H9 (cell line): ENCODE measurements around the gene ENKUR. TPM values are rescaled to one million over a fixed set of nuclear protein-coding genes. Genes with fewer than 3 reads are reported as not detected.

ENCODE experiments used
- DNase-seq: peaks from one replicate; pipeline ENCODE4 v3.0.0-alpha.2; 2017
- H2AFZ ChIP-seq: one replicate; pipeline ENCODE4 v1.6.1; 2013; ENCODE audit warnings: mild to moderate bottlenecking, low read length, control low read depth, moderate library complexity
- H2AK5ac ChIP-seq: 2 replicates; pipeline ENCODE4 v1.6.1; 2013; ENCODE audit warnings: low read length, control low read depth, mixed read lengths; ENCODE audit not compliant: insufficient read length
- H2BK120ac ChIP-seq: one replicate; pipeline ENCODE4 v1.6.1; 2013; ENCODE audit warnings: low read depth, mild to moderate bottlenecking, low read length, control low read depth, inconsistent platforms; ENCODE audit not compliant: poor library complexity, severe bottlenecking
- H2BK12ac ChIP-seq: 2 replicates; pipeline ENCODE4 v1.6.1; 2013; ENCODE audit warnings: low read length, control low read depth, mixed read lengths, low read depth; ENCODE audit not compliant: insufficient read length
- H2BK15ac ChIP-seq: 2 replicates; pipeline ENCODE4 v1.6.1; 2013; ENCODE audit warnings: low read depth, low read length, control low read depth
- H2BK20ac ChIP-seq: one replicate; pipeline ENCODE4 v1.6.1; 2013; ENCODE audit warnings: low read depth, mild to moderate bottlenecking, low read length, control low read depth, inconsistent platforms; ENCODE audit not compliant: poor library complexity, severe bottlenecking
- H2BK5ac ChIP-seq: 2 replicates; pipeline ENCODE4 v1.6.1; 2013; ENCODE audit warnings: low read length, control low read depth, mixed read lengths; ENCODE audit not compliant: insufficient read length
- H3K14ac ChIP-seq: 2 replicates; pipeline ENCODE4 v1.6.1; 2013; ENCODE audit warnings: low read length, control low read depth; ENCODE audit not compliant: insufficient read depth
- H3K18ac ChIP-seq: 2 replicates; pipeline ENCODE4 v1.6.1; 2013; ENCODE audit warnings: low read depth, mild to moderate bottlenecking, mixed read lengths, low read length, control low read depth; ENCODE audit not compliant: insufficient read length
- H3K23ac ChIP-seq: 2 replicates; pipeline ENCODE4 v1.6.1; 2013; ENCODE audit warnings: low read length, control low read depth, mixed read lengths, low read depth; ENCODE audit not compliant: insufficient read length
- H3K23me2 ChIP-seq: 2 replicates; pipeline ENCODE4 v1.6.1; 2013; ENCODE audit warnings: low read depth, mild to moderate bottlenecking, mixed read lengths, low read length, control low read depth; ENCODE audit not compliant: insufficient read length, poor library complexity, severe bottlenecking
- H3K27ac ChIP-seq: 2 replicates; pipeline ENCODE4 v1.5.1; 2013; ENCODE audit warnings: low read length, control low read depth, mixed read lengths, low read depth; ENCODE audit not compliant: insufficient read length
- H3K27me3 ChIP-seq: 2 replicates; pipeline ENCODE4 v1.6.1; 2013; ENCODE audit warnings: low read length, control low read depth, inconsistent platforms; ENCODE audit not compliant: insufficient read depth
- H3K4ac ChIP-seq: 2 replicates; pipeline ENCODE4 v1.6.1; 2013; ENCODE audit warnings: low read depth, mild to moderate bottlenecking, control low read depth, inconsistent platforms, low read length, moderate library complexity
- H3K4me1 ChIP-seq: 2 replicates; pipeline ENCODE4 v1.6.1; 2013; ENCODE audit warnings: low read length, control low read depth, inconsistent platforms; ENCODE audit not compliant: insufficient read depth
- H3K4me2 ChIP-seq: 2 replicates; pipeline ENCODE4 v1.6.1; 2013; ENCODE audit warnings: low read length, control low read depth, mixed read lengths; ENCODE audit not compliant: insufficient read length, insufficient read depth
- H3K56ac ChIP-seq: 2 replicates; pipeline ENCODE4 v1.6.1; 2013; ENCODE audit warnings: low read depth, mild to moderate bottlenecking, mixed read lengths, low read length, control low read depth; ENCODE audit not compliant: insufficient read length
- H3K79me1 ChIP-seq: 2 replicates; pipeline ENCODE4 v1.6.1; 2013; ENCODE audit warnings: low read depth, mild to moderate bottlenecking, moderate library complexity, low read length, control low read depth, inconsistent platforms; ENCODE audit not compliant: insufficient read depth, poor library complexity, severe bottlenecking
- H3K79me2 ChIP-seq: 2 replicates; pipeline ENCODE4 v1.6.1; 2013; ENCODE audit warnings: low read length, control low read depth, inconsistent platforms; ENCODE audit not compliant: insufficient read depth
- H3K9ac ChIP-seq: 2 replicates; pipeline ENCODE4 v1.6.1; 2013; ENCODE audit warnings: low read length, control low read depth, mixed read lengths; ENCODE audit not compliant: insufficient read length; ENCODE audit errors: extremely low read depth
- H3K9me3 ChIP-seq: one replicate; pipeline ENCODE4 v1.6.1; 2013; ENCODE audit warnings: low read depth, low read length, inconsistent platforms; ENCODE audit not compliant: control insufficient read depth
- H3T11ph ChIP-seq: one replicate; pipeline ENCODE4 v1.6.1; 2013; ENCODE audit warnings: mild to moderate bottlenecking, low read length, control low read depth, inconsistent platforms
- H4K20me1 ChIP-seq: one replicate; pipeline ENCODE4 v1.6.1; 2013; ENCODE audit not compliant: control insufficient read depth, insufficient read length, insufficient read depth
- H4K5ac ChIP-seq: 2 replicates; pipeline ENCODE4 v1.6.1; 2013; ENCODE audit warnings: low read depth, mild to moderate bottlenecking, mixed read lengths, low read length, control low read depth; ENCODE audit not compliant: insufficient read length
- H4K8ac ChIP-seq: replicated peaks from 2 replicates; pipeline ENCODE4 v1.6.1; 2013; ENCODE audit warnings: low read length, control low read depth, mixed read lengths, low read depth; ENCODE audit not compliant: insufficient read length
- H4K91ac ChIP-seq: 2 replicates; pipeline ENCODE4 v1.6.1; 2013; ENCODE audit warnings: low read depth, mild to moderate bottlenecking, moderate library complexity, mixed read lengths, low read length, control low read depth; ENCODE audit not compliant: insufficient read length
- H3K27ac Mint-ChIP-seq, 3 experiments: 2 replicates in 2 of 3; 3 replicates in 1 of 3; pipeline ENCODE4 v1.8.0; 2020 to 2021; ENCODE audit warnings: mixed read lengths in 3 of 3, mild to moderate bottlenecking in 1 of 3, moderate library complexity in 1 of 3
- H3K27me3 Mint-ChIP-seq: 2 replicates; pipeline ENCODE4 v1.8.0; 2021; ENCODE audit warnings: low read depth, mild to moderate bottlenecking, moderate library complexity, mixed read lengths
- H3K36me3 Mint-ChIP-seq, 3 experiments: 2 replicates in 2 of 3; 3 replicates in 1 of 3; pipeline ENCODE4 v1.8.0; 2020 to 2021; ENCODE audit warnings: low read depth in 3 of 3, mixed read lengths in 3 of 3; ENCODE audit not compliant: insufficient read depth in 1 of 3
- H3K4me1 Mint-ChIP-seq, 2 experiments: 2 replicates each; pipeline ENCODE4 v1.8.0; 2020; ENCODE audit warnings: mixed read lengths in 2 of 2
- H3K4me3 Mint-ChIP-seq, 2 experiments: 2 replicates in 1 of 2; 3 replicates in 1 of 2; pipeline ENCODE4 v1.8.0; 2020 to 2021; ENCODE audit warnings: mild to moderate bottlenecking in 2 of 2, mixed read lengths in 2 of 2, moderate library complexity in 1 of 2
- H3K9me3 Mint-ChIP-seq, 2 experiments: 2 replicates in 1 of 2; 3 replicates in 1 of 2; pipeline ENCODE4 v1.8.0; 2020; ENCODE audit warnings: mild to moderate bottlenecking in 2 of 2, mixed read lengths in 2 of 2, moderate library complexity in 1 of 2
- WGBS: extraction: QIAGEN DNeasy Blood & Tissue Kit; methylation state at CpG from one replicate; pipeline ENCODE4 v1.1.7; 2013; ENCODE audit warnings: missing lambda C conversion rate, low lambda C conversion rate, mixed read lengths; ENCODE audit not compliant: insufficient read length; ENCODE audit errors: extremely low coverage; 5-methylcytosine and 5-hydroxymethylcytosine counted together
- long read RNA-seq: library from polyadenylated mRNA; unstranded; transcript quantifications from one replicate; pipeline ENCODE4 v2.0.0, GENCODE V29; 2020
- total RNA-seq: library from RNA; stranded (reverse); gene quantifications from 2 replicates; pipeline ENCODE4 v1.2.1, GENCODE V29; 2021
- TF ChIP-seq, protein P1 (sequence below): fragments of 200-600 bp; sonication (generic); conservative IDR thresholded peaks from 3 replicates; pipeline ENCODE4 v1.8.0; 2021; ENCODE audit warnings: antibody characterized with exemption, mild to moderate bottlenecking

The ENKUR gene, protein sequence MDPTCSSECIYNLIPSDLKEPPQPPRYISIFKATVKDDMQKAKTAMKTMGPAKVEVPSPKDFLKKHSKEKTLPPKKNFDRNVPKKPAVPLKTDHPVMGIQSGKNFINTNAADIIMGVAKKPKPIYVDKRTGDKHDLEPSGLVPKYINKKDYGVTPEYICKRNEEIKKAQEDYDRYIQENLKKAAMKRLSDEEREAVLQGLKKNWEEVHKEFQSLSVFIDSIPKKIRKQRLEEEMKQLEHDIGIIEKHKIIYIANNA
- 0.26 TPM in 1 of 2 replicates, not detected in the other for total RNA-seq
- long read RNA-seq, partial matches to known transcripts = 0 of 1 reads
- long read RNA-seq, other reads (novel, unspliced or antisense) = 1 of 1 reads

DNA sequence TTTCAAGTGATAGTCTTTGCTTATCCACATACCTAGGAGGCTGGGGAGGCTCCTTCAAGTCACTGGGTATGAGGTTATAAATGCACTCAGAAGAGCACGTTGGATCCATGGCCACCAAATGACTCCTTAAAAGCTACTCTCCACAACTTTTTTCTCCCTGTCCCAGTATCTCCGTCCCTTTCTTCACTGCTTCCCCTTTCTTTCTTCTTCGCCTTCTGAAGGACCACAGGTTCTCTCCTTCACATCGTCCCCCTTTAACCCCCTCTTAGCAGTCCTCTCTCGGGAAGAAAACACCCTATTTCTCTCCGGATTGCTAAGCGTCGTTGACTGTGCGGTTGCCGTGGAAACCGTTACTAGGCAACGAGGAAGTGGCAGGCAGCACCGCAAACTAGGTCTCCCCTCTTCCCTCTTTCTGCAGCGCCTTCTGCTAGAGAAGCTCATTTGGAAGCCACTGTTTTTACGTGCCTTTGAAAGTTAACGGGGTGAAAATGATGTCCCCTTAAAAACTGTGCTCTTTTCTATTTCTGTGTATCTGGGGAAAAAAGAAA, at the start of gene ENKUR:
Gene ENKUR (minus strand): TSS at position 331 of the 548 bp plus-strand sequence. CDS start 222 bp downstream, at position 109.
- H3K27ac Mint-ChIP-seq = peak within 1 kb of the TSS; percentile 98
- Histone ChIP-seq H2BK15ac (no peak within 1 kb of the TSS), H3K27me3 (no peaks in the 10 kb centered on the region), H3K79me1 (no peaks in the 10 kb centered on the region), H2AK5ac (no peak within 1 kb of the TSS), H3T11ph (no peak within 1 kb of the TSS), H3K4me2 (peak within 1 kb of the TSS; percentile 51), H3K27ac (peak within 1 kb of the TSS; percentile 59), H2BK120ac (no peak within 1 kb of the TSS), H3K4ac (no peak within 1 kb of the TSS; the same call in 1 of the 2 replicates), H2BK5ac (no peak within 1 kb of the TSS), H3K14ac (peak within 1 kb of the TSS; percentile 95), H3K23me2 (peaks cover 10% of the 10 kb centered on the region), H3K56ac (no peak within 1 kb of the TSS), H3K4me1 (no peaks in the 10 kb centered on the region), H3K79me2 (no peaks in the 10 kb centered on the region), H3K9ac (peak within 1 kb of the TSS; percentile 74), H4K8ac (no peak within 1 kb of the TSS), H4K91ac (no peak within 1 kb of the TSS), H3K9me3 (no peaks in the 10 kb centered on the region), H2BK12ac (peak within 1 kb of the TSS; percentile 40), H2BK20ac (no peak within 1 kb of the TSS), H2AFZ (no peak within 1 kb of the TSS), H3K18ac (peak within 1 kb of the TSS; percentile 93), H3K23ac (no peak within 1 kb of the TSS), H4K20me1 (no peaks in the 10 kb centered on the region), H4K5ac (peak within 1 kb of the TSS; percentile 59)
- H3K9me3 Mint-ChIP-seq = peaks cover 0 to 4% of the 10 kb centered on the region in 2 experiments; a peak in 2 of 5 replicates
- WGBS = no CpG with 5 or more reads among the region's 16 CpGs
- TF ChIP-seq, protein P1, sequence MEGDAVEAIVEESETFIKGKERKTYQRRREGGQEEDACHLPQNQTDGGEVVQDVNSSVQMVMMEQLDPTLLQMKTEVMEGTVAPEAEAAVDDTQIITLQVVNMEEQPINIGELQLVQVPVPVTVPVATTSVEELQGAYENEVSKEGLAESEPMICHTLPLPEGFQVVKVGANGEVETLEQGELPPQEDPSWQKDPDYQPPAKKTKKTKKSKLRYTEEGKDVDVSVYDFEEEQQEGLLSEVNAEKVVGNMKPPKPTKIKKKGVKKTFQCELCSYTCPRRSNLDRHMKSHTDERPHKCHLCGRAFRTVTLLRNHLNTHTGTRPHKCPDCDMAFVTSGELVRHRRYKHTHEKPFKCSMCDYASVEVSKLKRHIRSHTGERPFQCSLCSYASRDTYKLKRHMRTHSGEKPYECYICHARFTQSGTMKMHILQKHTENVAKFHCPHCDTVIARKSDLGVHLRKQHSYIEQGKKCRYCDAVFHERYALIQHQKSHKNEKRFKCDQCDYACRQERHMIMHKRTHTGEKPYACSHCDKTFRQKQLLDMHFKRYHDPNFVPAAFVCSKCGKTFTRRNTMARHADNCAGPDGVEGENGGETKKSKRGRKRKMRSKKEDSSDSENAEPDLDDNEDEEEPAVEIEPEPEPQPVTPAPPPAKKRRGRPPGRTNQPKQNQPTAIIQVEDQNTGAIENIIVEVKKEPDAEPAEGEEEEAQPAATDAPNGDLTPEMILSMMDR = no peak
- H3K4me3 Mint-ChIP-seq = peak within 1 kb of the TSS; percentile 79 to 82
- H3K4me1 Mint-ChIP-seq = peaks cover 8 to 11% of the 10 kb centered on the region in 2 experiments
- H3K36me3 Mint-ChIP-seq = peaks cover 0 to 5% (median 0%) of the 10 kb centered on the region in 3 experiments; a peak in 4 of 7 replicates
- DNase-seq = peak; percentile 92
- H3K27me3 Mint-ChIP-seq = no peaks in the 10 kb centered on the region
